ENCODE results near the gene FAM98C.

FAM98C gene

DNA sequence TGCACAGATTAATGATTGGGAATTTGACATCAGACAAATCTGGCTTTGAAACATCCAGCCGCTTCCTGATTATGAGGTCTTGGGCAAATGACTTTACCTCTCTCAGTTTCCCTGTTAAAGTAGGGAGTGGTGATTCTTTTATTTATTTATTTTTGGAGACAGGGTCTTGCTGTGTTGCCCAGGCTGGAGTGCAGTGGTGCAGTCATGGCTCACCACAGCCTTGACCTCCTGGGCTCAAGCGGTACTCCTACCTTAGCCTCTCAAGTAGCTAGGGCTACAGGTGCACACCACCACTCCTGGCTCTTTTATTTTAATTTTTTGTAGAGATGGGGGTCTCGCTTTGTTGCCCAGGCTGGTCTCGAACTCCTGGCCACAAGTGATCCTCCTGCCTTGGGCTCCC lies 25.8 kb upstream of the FAM98C start:
- DNase-seq (ENCODE audit: low read depth in 3 of 3) = no peak

DNA sequence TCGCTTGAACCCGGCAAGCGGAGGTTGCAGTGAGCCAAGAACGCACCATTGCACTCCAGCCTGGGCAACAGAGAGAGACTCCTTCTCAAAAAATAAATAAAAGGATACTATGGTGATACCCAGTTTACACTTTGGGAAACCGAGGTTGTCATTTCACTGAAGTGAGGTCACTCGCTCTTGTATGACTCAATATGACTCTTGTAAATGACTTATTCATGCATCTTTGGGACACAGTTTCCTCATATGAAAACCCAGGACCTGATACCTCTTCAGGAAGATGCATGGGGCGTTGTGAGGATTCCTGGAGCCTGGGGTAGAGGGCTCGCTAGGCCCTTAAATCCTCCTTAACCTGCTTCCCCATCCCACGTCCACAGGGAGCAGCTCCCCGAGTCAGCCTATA lies 24.0 kb upstream of the FAM98C start:
- no peak for DNase-seq (ENCODE audit: low read depth in 3 of 3)

DNA sequence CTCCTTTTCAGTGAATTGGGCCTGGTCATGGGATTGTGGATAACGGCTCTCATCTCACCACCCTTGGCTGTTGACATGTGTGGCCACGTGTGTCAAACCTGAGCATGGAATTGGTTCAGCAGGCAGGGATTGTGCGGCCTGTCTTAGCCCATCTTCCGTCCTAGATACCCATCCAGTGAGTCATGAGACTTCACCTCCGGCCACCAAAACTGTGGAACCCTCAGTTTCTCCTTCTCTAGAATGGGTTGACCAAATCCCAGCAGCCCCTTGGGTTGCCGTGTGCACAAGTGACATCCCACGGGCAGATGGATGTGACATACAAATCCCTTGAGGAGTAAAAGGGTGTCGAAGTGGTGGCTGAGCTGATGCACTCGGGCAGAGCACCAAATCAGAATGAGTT lies 21.8 kb upstream of the FAM98C start:
- DNase-seq (ENCODE audit: low read depth in 3 of 3) = no peak

DNA sequence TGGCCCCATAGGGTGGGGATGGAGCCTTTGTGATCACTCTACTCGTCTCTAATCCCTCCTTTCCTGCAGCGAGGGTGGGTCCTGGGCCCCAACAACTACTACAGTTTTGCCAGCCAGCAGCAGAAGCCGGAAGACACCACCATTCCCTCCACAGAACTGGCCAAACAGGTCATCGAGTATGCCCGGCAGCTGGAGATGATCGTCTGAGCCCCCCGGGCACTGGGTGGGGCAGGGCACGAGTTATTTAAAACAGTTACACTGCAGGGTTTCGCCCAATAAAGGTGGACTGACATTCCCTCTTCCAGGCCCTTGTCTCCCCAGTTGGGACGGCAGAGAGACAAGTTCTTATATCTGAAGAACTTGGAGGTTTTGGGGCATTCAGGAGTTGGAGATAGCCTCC lies 19.7 kb upstream of the FAM98C start:
- no peak for DNase-seq (ENCODE audit: low read depth in 3 of 3)

DNA sequence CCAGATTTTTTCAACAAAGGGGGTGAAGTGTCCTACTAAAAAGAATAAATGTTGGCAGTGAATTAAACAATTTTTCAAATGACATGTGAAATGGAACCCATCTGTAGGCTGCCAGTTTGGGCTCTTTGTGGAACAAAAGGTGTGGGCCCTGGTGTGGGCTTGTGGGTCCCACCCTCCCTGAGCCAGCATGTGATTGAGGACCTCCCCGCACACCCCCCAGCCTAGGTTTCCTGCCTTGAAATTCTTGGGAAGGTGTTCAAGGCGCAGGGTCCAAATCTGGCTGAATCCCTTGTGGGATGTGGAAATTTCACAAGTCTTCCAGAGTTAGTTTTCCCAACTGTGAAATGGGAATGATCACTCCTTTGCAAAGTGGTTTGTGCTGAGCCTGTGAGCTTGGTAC lies 19.1 kb upstream of the FAM98C start:
- DNase-seq (ENCODE audit: low read depth in 3 of 3) = no peak

DNA sequence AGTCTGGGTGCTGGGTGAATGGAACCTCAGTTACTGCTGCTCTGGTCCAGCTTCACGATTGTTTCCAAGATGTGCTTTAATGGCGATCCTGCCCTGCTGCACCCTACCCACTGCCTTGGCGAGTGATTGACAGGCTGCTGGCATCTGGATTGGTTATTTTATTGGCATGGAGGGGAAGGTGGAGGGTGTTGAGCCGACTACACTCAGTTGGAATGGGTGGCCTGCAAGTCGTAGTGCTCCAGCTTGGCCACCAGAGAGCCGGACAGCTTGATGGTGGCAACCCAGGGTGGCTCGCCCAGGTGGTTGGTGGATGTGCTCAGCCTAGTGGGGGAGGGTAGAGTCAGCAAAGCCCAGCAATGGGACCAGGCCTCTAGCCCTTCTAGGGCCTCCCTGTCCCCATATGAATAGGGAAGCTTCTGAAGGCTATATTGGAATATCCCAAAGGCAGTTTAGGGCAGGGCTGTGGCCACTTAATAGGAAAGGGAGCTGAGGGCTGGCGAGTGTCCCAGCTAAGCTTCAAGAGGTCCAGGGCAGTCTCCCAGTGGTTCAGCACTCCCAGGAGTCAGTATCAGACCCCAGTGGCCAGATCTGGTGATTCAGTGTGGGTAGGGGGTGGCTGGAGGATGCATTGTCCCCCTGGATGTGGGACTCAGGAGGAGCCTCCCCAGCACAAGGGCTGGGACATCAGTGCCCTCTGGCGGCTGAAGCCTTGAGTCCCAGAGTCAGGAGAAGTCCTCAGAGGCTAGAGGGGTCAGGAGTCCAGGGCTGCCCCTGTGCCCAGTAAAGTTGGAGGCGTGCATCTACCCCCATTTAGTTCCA lies 18.5 kb upstream of the FAM98C start:
- DNase-seq (ENCODE audit: low read depth in 3 of 3) = no peak

DNA sequence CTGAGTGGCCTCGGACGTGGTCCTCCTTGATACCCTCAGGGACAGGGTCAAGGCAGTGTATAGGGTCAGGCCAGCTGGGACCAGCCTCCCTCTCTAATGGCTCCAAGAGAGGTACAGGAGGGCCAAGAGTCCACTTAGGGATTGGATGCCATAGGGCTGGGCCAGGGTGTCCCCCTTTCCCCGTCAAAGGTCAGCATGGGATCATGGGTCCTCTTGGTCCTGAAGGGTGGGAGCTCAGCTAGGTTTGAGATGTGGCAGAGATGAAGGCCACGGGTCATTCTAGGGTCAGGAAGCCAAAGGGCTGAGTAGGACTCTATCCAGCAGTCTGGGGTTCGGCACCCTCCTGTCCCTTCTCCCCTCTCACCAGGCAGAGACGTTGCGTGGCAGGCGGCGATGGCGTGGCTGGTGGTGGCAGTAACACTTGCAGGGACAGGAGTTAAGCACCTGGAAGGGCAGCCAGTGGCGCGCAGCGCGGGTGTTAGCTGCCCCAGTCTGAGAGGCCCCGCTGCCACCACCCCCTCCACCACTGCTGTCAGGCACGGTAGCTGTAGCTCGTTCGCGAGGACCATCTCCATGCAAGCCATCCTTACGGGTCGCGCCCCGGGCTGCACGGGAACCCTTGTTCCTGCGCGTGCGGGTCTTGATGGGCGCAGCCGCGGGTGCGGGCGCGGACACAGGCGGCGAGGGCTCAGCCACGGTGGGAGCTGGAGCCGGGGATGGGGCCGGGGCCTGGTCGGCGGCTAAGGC lies 17.7 kb upstream of the FAM98C start:
- no peak for DNase-seq (ENCODE audit: low read depth in 3 of 3)

DNA sequence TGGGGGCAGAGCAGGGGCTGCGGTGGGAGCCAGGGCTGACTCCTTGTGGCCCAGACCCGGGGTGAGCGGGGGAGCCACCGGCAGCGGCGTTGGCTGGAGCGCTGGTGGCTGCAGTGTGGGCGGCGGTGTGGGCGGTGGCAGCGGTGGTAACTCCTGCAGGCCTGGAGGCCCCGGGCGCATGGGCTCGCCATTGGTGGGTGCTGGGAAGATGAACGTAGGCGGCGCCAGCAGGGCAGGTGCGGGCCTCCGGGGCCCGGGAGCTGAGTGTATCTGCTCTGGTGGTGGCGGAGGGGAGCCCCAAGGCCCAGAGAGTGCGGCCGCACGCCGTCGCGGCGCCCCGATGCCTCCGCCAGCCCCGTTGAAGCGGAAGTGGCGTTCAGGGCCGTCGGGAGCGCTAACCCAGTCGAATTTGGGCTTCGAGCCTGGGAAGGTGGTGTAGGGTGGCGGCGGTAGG lies 17.1 kb upstream of the FAM98C start:
- no peak for DNase-seq (ENCODE audit: low read depth in 3 of 3)

DNA sequence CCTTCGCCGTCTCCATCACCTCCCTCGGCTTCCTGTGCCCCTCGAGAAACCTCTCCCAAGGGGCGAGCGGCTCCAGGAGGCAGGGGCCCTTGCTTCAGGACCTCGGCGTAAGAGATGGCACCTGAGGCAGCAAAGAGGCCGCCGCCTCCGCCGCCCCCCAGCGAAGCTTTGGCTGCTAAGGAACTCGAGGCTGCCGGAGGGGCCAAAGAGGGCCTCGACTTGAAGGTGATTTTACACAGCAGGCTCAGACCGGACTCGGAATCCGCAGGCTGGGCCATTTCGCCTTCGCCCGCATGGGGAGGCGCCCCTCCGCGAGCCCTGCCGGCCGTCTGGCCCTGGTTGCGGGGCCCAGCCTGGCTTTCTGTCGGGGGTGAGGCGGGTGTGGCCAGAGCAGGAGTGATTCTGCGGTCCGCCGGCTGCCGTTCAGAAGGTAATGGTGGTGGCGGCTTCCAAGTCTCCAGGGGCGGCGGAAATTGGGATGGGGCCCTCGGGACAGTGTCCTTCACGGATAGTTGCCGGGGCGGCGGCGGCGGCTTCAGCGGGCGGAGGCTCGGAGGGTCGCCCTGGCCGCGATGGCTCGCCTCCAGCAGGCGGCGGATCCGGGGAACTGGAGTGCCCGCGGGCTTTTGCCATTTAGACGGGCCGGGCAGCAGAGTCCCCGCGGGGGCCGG lies 16.5 kb upstream of the FAM98C start:
- no peak for DNase-seq (ENCODE audit: low read depth in 3 of 3)

DNA sequence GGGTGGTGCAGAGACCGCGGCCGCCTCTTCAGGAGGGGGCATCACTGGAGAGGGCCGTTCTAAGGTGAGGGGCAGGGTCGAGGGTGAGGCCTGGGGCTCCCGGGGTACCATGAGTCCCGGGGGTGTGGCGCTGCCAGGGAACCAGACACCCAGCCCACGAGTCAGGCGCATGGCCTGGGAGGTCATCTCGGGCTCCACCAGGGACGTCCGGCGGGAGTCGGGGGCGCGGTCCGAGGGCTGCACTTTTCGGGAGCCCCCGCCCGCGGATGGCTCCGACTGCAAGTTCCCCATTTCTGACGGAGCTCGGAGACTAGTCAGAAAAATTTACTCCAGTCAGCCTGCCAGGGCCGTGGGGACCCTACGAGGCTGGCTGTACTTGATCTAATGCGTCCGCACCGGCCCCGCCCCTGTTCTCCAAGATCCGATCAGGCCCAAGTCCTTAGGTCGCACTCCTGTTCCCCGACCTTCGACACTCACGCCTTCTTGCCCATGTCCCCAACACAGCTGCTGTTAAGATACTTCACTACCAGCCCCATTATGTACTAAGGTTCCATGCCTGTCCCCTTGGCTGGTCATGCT lies 15.8 kb upstream of the FAM98C start:
- no peak for DNase-seq (ENCODE audit: low read depth in 3 of 3)

DNA sequence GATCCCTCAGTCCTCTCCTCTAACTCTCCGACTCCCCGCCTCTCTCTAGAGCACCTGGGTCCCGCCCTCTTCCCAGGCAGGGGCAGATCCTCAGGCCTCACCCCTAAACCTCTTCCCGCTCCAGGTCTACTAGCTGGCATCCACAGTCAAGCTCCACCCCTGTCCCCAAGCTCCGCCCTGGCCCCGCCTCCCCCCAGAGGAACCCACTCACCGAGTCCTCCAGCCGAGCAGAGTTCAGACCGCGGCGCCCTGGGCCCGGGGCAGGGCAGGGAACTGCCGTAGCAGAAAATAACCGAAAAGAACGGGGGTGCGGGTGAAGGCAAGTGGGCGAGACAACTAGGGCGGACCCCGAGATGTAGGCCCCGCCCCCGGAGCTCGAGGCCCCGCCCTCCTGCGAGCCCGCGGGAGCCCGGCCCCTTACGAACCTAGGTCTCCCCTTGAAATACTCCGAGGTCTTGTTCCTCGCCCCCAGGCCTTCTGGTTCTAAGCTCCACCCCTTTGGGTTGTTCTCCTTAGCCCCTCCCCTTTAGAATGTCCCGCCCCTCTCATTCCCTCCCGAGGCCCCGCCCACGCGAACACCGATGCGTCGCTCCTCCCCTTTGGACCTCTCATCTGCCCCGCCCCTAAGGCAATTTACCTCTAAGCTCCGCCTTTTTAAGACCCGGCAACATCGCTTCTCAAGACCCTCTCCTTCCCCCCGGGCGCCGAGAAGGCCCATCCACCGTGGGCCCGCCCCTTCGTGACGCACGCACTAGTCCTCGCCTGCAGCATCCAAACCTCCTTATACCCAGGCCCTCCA lies 15.1 kb upstream of the FAM98C start, which contains the start of gene GGN:
TSS of gene GGN (minus strand) at position 485 of the 799 bp plus-strand sequence. CDS start 773 bp downstream, outside the sequence.
- DNase-seq (ENCODE audit: low read depth in 3 of 3) = peak; percentile 63 to 70 (median 65)

DNA sequence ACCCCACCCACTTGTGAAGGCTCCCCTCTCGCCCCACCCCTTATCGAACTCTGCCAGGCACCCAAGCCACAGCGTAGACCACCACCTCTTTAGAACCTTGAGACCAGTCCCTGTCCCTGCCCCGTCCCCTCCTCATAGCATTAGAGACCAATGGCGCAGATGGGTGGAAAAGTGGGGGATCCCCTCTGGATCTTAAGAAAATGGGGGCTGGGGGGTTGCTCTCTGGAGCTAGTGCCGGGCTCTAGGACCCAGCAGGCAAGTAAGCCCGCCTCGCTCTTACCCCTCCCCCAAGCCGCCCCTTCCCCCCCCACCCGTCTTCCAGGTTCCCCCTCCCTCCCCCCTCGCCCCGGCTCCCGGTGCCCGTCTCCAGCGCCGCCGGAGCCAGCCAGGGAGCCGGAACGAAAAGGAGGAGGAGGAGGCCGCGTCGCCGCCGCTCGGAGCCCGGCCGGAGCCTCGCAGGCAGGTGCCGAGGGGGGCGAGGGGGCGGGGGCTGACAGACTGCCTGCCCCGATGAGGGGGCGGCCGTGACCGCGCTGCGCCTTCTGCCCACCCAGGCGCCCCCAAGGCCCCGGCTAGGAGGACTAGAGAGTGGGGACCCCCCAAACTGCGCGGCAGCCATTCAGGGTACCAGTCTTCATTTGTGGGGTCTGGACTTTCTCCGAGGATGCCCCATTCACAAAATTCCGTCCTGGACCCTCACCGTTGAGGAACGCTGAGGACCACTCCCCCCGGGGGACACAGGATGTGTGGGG lies 14.4 kb upstream of the FAM98C start, which contains the start of gene SPRED3:
TSS of gene SPRED3 (plus strand) at position 349 of the 752 bp plus-strand sequence. CDS start 1,606 bp downstream, outside the sequence.
- DNase-seq (ENCODE audit: low read depth in 3 of 3) = no peak

DNA sequence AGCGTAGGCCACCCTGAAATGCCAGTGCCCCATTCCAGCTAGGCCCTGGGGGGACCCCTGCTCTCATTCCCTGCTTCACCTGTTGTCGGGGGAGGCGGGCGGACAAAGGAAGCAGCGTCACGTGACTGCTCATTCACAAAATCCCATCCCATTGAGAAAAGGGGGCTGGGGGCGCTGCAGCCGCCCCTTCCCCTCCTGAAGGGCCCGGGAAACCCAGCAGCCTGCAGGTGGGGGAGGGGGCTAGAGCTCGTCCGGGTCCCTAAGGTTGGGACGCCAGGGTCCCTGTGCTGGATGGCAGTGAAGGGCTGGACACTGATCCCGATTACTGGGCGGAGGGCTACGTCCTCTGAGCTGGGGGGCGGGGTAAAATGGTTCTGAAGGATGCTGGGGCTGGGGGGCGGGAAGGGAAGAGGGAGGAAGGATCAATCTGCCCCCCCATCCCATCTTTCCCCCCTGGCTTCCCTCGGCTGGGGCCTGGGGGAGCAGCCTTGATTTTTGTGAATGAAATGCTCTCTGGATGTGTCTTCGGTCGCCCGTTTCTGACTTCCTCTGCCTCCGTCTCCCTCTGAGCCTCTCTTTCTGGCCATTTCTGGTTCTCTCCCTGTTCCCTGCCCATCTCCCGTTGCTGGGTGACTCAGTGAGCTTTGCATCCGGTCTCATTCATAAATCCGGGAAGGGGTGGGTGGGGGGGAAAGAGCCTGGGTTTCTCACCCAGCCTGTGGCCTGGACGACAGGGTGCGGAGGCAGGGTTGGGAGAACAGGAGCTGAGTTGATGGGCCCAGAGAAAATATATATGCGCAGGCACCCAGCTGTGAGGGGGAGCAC lies 13.6 kb upstream of the FAM98C start:
- DNase-seq (ENCODE audit: low read depth in 3 of 3) = no peak

DNA sequence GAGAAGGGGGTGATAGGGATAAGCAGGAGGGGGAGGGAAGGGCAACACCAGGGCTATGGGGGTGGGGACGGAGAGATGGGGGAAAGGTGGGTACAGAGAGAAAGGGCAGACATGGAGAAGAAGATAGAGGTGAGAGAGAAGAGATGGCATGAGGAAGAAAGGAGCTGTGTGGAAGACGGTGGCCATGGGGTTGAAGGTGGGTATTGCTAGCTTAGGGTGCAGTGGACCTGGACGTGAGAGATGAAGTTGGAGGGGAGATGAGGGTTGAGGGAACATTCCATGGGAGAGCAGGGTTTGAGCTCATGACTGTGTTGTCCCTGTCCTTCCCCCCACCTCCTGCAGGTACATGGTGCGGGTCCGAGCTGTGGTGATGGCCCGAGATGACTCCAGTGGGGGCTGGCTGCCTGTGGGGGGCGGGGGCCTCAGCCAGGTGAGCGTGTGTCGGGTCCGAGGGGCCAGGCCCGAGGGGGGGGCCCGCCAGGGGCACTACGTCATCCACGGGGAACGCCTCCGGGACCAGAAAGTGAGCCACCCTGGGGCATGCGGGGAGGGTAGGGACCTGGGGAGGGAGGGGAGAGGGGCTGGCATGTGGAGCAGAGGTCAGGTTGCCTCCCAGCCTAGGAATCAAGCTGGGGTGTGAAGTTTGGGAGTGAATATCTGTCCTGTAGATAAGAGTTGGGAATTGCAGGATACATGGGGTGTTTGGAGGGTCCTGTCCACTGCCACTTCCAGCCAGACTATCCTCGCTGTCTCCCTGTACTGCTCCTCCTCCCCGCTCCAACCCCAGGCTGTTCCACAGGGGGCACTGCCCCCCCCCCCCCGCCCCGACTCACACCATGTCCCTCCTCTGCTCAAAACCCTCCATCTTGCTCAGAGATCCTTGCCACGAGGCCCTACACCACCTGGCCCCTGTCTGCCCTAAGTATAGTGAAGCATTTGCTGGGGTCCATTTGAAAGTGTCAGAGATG lies 12.7 kb upstream of the FAM98C start:
- DNase-seq (ENCODE audit: low read depth in 3 of 3) = no peak

DNA sequence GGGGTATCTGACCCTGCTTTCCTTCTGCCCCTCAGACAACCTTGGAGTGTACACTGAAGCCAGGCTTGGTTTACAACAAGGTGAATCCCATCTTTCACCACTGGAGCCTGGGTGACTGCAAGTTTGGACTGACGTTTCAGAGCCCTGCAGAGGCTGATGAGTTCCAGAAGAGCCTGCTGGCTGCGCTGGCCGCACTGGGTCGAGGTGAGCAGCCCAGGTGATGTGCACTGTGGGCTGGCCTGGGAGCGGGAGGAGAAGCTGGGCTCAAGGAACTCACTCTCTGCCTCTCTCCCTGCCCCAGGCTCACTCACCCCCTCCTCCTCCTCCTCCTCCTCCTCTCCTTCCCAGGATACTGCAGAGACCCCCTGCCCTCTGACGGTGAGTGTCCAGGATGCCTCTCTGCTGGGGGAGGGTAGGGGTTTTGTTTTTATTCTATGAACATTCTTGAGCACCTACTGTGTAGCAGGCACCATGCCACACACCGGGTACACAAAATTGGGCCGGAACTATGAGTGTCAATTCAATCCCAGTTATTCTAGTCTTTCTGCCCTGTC lies 10.9 kb upstream of the FAM98C start:
- DNase-seq (ENCODE audit: low read depth in 3 of 3) = no peak

DNA sequence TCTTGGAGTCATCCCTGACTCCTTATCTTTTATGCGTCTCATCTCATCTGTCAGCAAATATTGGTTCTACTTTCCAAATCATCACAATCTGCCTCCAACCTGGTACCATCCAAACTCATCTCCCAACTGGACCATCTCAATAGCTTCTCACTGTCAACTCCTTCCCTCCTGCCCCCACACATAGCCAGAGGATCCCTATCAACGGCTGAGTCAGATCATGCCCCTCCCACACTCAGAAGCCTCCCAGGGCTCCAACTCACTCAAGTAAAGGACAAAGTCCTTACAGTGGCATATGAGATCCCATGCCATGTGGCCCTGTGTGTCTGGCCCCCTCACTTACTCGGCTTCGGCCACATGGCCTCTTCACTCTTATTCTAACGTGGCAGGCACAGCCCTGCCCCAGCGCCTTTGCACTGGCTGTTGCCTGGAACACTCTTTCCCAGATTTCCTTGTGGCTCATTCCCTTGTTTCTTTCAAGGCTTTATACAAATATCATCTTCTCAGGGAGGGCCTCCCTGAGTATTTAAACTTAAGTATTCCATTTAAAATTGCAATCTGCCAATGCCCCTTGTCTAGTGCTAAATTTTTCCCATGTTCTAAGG lies 10.1 kb upstream of the FAM98C start:
- no peak for DNase-seq (ENCODE audit: low read depth in 3 of 3)

DNA sequence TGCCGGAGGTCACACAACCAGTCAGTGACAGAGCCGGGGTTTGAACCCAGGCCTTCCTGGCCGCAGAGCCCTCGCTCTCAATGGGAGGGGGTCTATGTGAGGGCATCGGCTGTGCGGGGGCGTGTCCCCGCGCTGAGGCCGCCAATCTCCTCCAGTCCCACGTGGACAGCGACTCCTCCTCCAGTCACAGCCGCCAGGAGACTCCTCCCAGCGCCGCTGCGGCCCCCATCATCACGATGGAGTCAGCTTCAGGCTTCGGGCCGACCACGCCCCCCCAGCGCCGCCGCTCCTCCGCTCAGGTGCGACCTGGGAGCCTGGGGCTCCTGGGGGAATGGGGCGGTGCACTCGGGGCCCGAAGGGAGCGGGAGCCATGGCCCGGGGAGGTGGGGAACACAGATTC lies 8.4 kb upstream of the FAM98C start:
- DNase-seq (ENCODE audit: low read depth in 3 of 3) = peak; percentile 53 to 54 (median 54)
